Measurements from ENCODE around the gene ATP12A. TPM values are rescaled to one million over a fixed set of nuclear protein-coding genes. Genes with fewer than 3 reads are reported as not detected.

ATP12A gene
- total and polyA plus RNA-seq, 2 of the 8 experiments (the other 6 are each of a cell fraction or from before 2014, with no cell fraction given): 0.80 to 1.3 TPM

DNA sequence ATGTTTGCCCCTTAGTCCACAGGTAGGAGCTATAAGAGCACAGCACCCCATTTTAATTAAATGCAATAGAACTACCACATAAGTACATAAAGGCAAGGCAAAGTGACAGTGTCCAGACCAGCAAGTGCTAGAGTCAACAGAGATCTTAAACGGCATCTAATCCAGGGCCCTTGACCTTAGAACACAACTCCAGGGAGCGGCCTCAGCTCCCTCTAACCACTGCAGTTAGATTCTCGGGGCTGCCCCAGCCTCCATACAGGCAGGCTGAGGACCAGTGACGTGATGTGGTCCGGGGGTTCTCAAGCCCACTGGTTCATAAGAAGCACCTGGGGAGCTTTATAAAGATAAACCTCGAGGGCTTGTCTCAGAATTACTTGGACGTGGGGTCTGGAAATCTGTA, 10.0 kb upstream of the ATP12A start (continued):
- TF ChIP-seq, protein P1, sequence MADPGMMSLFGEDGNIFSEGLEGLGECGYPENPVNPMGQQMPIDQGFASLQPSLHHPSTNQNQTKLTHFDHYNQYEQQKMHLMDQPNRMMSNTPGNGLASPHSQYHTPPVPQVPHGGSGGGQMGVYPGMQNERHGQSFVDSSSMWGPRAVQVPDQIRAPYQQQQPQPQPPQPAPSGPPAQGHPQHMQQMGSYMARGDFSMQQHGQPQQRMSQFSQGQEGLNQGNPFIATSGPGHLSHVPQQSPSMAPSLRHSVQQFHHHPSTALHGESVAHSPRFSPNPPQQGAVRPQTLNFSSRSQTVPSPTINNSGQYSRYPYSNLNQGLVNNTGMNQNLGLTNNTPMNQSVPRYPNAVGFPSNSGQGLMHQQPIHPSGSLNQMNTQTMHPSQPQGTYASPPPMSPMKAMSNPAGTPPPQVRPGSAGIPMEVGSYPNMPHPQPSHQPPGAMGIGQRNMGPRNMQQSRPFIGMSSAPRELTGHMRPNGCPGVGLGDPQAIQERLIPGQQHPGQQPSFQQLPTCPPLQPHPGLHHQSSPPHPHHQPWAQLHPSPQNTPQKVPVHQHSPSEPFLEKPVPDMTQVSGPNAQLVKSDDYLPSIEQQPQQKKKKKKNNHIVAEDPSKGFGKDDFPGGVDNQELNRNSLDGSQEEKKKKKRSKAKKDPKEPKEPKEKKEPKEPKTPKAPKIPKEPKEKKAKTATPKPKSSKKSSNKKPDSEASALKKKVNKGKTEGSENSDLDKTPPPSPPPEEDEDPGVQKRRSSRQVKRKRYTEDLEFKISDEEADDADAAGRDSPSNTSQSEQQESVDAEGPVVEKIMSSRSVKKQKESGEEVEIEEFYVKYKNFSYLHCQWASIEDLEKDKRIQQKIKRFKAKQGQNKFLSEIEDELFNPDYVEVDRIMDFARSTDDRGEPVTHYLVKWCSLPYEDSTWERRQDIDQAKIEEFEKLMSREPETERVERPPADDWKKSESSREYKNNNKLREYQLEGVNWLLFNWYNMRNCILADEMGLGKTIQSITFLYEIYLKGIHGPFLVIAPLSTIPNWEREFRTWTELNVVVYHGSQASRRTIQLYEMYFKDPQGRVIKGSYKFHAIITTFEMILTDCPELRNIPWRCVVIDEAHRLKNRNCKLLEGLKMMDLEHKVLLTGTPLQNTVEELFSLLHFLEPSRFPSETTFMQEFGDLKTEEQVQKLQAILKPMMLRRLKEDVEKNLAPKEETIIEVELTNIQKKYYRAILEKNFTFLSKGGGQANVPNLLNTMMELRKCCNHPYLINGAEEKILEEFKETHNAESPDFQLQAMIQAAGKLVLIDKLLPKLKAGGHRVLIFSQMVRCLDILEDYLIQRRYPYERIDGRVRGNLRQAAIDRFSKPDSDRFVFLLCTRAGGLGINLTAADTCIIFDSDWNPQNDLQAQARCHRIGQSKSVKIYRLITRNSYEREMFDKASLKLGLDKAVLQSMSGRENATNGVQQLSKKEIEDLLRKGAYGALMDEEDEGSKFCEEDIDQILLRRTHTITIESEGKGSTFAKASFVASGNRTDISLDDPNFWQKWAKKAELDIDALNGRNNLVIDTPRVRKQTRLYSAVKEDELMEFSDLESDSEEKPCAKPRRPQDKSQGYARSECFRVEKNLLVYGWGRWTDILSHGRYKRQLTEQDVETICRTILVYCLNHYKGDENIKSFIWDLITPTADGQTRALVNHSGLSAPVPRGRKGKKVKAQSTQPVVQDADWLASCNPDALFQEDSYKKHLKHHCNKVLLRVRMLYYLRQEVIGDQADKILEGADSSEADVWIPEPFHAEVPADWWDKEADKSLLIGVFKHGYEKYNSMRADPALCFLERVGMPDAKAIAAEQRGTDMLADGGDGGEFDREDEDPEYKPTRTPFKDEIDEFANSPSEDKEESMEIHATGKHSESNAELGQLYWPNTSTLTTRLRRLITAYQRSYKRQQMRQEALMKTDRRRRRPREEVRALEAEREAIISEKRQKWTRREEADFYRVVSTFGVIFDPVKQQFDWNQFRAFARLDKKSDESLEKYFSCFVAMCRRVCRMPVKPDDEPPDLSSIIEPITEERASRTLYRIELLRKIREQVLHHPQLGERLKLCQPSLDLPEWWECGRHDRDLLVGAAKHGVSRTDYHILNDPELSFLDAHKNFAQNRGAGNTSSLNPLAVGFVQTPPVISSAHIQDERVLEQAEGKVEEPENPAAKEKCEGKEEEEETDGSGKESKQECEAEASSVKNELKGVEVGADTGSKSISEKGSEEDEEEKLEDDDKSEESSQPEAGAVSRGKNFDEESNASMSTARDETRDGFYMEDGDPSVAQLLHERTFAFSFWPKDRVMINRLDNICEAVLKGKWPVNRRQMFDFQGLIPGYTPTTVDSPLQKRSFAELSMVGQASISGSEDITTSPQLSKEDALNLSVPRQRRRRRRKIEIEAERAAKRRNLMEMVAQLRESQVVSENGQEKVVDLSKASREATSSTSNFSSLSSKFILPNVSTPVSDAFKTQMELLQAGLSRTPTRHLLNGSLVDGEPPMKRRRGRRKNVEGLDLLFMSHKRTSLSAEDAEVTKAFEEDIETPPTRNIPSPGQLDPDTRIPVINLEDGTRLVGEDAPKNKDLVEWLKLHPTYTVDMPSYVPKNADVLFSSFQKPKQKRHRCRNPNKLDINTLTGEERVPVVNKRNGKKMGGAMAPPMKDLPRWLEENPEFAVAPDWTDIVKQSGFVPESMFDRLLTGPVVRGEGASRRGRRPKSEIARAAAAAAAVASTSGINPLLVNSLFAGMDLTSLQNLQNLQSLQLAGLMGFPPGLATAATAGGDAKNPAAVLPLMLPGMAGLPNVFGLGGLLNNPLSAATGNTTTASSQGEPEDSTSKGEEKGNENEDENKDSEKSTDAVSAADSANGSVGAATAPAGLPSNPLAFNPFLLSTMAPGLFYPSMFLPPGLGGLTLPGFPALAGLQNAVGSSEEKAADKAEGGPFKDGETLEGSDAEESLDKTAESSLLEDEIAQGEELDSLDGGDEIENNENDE (IDR thresholded peaks at IDR 0.05; ENCODE audit: insufficient replicate concordance, low read length): no peak
- TF ChIP-seq RFX5 (IDR thresholded peaks at IDR 0.05; ENCODE audit: borderline replicate concordance, low read depth, low read length) (no peak), BRCA1 (IDR thresholded peaks at IDR 0.05; ENCODE audit: low read depth, low read length) (no peak), SP4 (IDR thresholded peaks at IDR 0.05; ENCODE audit: low read length) (no peak), KDM5A (IDR thresholded peaks at IDR 0.05; ENCODE audit: low read length) (no peak), CEBPB (IDR thresholded peaks at IDR 0.05; ENCODE audit: low read depth, low read length) (no peak), KDM1A (IDR thresholded peaks at IDR 0.05; ENCODE audit: borderline replicate concordance, low read length) (no peak), SAP30 (IDR thresholded peaks at IDR 0.05; ENCODE audit: insufficient read depth, insufficient replicate concordance, low read length) (no peak)
- TF ChIP-seq, protein P2, sequence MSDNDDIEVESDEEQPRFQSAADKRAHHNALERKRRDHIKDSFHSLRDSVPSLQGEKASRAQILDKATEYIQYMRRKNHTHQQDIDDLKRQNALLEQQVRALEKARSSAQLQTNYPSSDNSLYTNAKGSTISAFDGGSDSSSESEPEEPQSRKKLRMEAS (IDR thresholded peaks at IDR 0.05): no peak
- TF ChIP-seq, protein P3, sequence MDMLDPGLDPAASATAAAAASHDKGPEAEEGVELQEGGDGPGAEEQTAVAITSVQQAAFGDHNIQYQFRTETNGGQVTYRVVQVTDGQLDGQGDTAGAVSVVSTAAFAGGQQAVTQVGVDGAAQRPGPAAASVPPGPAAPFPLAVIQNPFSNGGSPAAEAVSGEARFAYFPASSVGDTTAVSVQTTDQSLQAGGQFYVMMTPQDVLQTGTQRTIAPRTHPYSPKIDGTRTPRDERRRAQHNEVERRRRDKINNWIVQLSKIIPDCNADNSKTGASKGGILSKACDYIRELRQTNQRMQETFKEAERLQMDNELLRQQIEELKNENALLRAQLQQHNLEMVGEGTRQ (IDR thresholded peaks at IDR 0.05; ENCODE audit: low read length): no peak

Data from H1 (cell line).